Kasumi-1 (cell line): Measurements from ENCODE around the gene MZT2B.
A peak's percentile ranks its signal among the peaks of the same experiment; 100 is the strongest.
"Not testable (repeated sequence)": the region's sequence is repeated elsewhere in the genome, so short reads cannot be mapped to it uniquely, and the experiment has no call there.

Source experiments
- DNase-seq, 2 experiments: peaks; one replicate each; lab custom pipeline; 2025; lab: John Stamatoyannopoulos, UW

MZT2B gene

GRCh38 chr2:130180404-130181324 lies 1.4 kb upstream of the MZT2B start:
- DNase-seq, result not testable (repeated sequence)

- peak; percentile 84 to 85 for DNase-seq
Measured at GRCh38 chr2:130181325-130181879, 660 bp upstream of the MZT2B start, which contains the start of gene SMPD4. SMPD4 (minus strand) TSS chr2:130181602; CDS start chr2:130176592, 5,010 bp downstream.

- peak in 1 of 2 experiments; percentile 3 for DNase-seq
Measured at GRCh38 chr2:130182826-130183511, 907 bp downstream of the MZT2B start.

GRCh38 chr2:130183512-130184373 lies 1.7 kb downstream of the MZT2B start:
- no peak for DNase-seq

- no peak for DNase-seq
Measured at GRCh38 chr2:130185436-130185835, 3.4 kb downstream of the MZT2B start.

GRCh38 chr2:130185896-130186295 lies 3.8 kb downstream of the MZT2B start:
- DNase-seq, result no peak

GRCh38 chr2:130186391-130186790 lies 4.3 kb downstream of the MZT2B start:
- DNase-seq, result no peak

GRCh38 chr2:130187268-130187667 lies 5.2 kb downstream of the MZT2B start:
- DNase-seq, result no peak

- DNase-seq, result not testable (repeated sequence)
Measured at GRCh38 chr2:130187859-130188792, 6.1 kb downstream of the MZT2B start.

GRCh38 chr2:130188958-130189357 lies 6.9 kb downstream of the MZT2B start:
- not testable (repeated sequence) for DNase-seq

GRCh38 chr2:130190237-130190636 lies 8.2 kb downstream of the MZT2B start:
- DNase-seq, result no peak

- not testable (repeated sequence) for DNase-seq
Measured at GRCh38 chr2:130191319-130191718, 9.3 kb downstream of the MZT2B start.

- DNase-seq, result not testable (repeated sequence)
Measured at GRCh38 chr2:130192451-130192850, 10.4 kb downstream of the MZT2B start.

- DNase-seq, result not testable (repeated sequence)
Measured at GRCh38 chr2:130193824-130194223, 11.8 kb downstream of the MZT2B start.

GRCh38 chr2:130195089-130195635 lies 13.1 kb downstream of the MZT2B start:
- not testable (repeated sequence) for DNase-seq

- not testable (repeated sequence) for DNase-seq
Measured at GRCh38 chr2:130196052-130196451, 14.0 kb downstream of the MZT2B start.

- no peak for DNase-seq
Measured at GRCh38 chr2:130198343-130198742, 16.3 kb downstream of the MZT2B start, which contains the start of gene TUBA3E. TUBA3E (minus strand) TSS chr2:130198439; CDS start chr2:130198360, 79 bp downstream.

GRCh38 chr2:130202518-130202917 lies 20.5 kb downstream of the MZT2B start:
- peak in 1 of 2 experiments; percentile 1 for DNase-seq

- DNase-seq, result not testable (repeated sequence)
Measured at GRCh38 chr2:130203150-130203549, 21.1 kb downstream of the MZT2B start.

GRCh38 chr2:130207051-130207450 lies 25.0 kb downstream of the MZT2B start:
- DNase-seq, result not testable (repeated sequence)
